Tibial artery (tissue), 4 donors: ENCODE results near the gene DERL2.

Experiments used
- DNase-seq, 2 donors: peaks; one replicate each; pipeline ENCODE4 v3.0.0-alpha.2; 2019
- H3K27ac ChIP-seq, 2 donors: fragments of 200-600 bp; sonication (generic) in 1 of 2; 1 replicate in 1 of 2; 2 replicates in 1 of 2; pipeline ENCODE4 v1.5.1; 2018 to 2019; ENCODE audit warnings: mild to moderate bottlenecking in 1 of 2
- H3K27me3 ChIP-seq, 2 donors: fragments of 200-600 bp; sonication (generic) in 1 of 2; one replicate each; pipeline versions ENCODE4 v1.5.1 to v1.6.0; 2016 to 2019
- H3K36me3 ChIP-seq, 3 donors: fragments of 200-600 bp; sonication (generic) in 2 of 3; one replicate each; pipeline ENCODE4 v1.5.1; 2016 to 2019; ENCODE audit warnings: mild to moderate bottlenecking in 2 of 3
- H3K4me1 ChIP-seq, 4 donors: fragments of 200-600 bp; sonication (generic) in 2 of 4; 1 replicate in 3 of 4; 2 replicates in 1 of 4; pipeline ENCODE4 v1.5.1; 2016 to 2019
- H3K4me3 ChIP-seq, 2 donors: fragments of 200-600 bp; sonication (generic) in 1 of 2; 1 replicate in 1 of 2; 2 replicates in 1 of 2; pipeline ENCODE4 v1.5.1; 2018 to 2019; ENCODE audit warnings: mild to moderate bottlenecking in 2 of 2
- H3K9me3 ChIP-seq, 3 donors: fragments of 200-600 bp; sonication (generic) in 1 of 3; one replicate each; pipeline ENCODE4 v1.5.1; 2016 to 2019
- CTCF ChIP-seq, 2 experiments: fragments of 200-600 bp in 1 of 2; fragments of 450-650 bp in 1 of 2; IDR thresholded peaks; one replicate each; pipeline ENCODE4 v1.5.1; 2017 to 2019; ENCODE audit warnings: antibody characterized with exemption in 2 of 2, mild to moderate bottlenecking in 1 of 2, moderate library complexity in 1 of 2
- intact Hi-C: fragments of 100-400 bp; cut with DNase I; formaldehyde crosslinking; loops from one replicate; pipeline ENCODE4 v1.15.0; 2023; ENCODE audit warnings: low total_unique reads

Gene DERL2

GRCh38 chr17:5530265-5531084 lies 44.5 kb upstream of the DERL2 start:
- DNase-seq = no peak
- Histone ChIP-seq H3K4me3 (no peak overlapping the region), H3K36me3 (peaks cover 0 to 67% (median 40%) of the 10 kb centered on the region in 3 donors), H3K27me3 (no peaks in the 10 kb centered on the region), H3K4me1 (peaks cover 0 to 20% (median 8%) of the 10 kb centered on the region in 4 donors), H3K27ac (no peak overlapping the region), H3K9me3 (no peaks in the 10 kb centered on the region)
- intact Hi-C loops = no loop called here
- TF ChIP-seq CTCF (IDR thresholded peaks at IDR 0.05) = no peak

GRCh38 chr17:5527601-5528250 lies 41.7 kb upstream of the DERL2 start:
- H3K27me3 ChIP-seq = no peaks in the 10 kb centered on the region
- H3K4me3 ChIP-seq = no peak overlapping the region
- intact Hi-C loops = no loop called here
- peaks cover 0 to 67% (median 42%) of the 10 kb centered on the region in 3 donors for H3K36me3 ChIP-seq
- DNase-seq = no peak
- H3K4me1 ChIP-seq = peaks cover 0 to 20% (median 8%) of the 10 kb centered on the region in 4 donors
- no peak for TF ChIP-seq CTCF (IDR thresholded peaks at IDR 0.05)
- H3K27ac ChIP-seq = peak overlapping the region; percentile 58 to 65
- no peaks in the 10 kb centered on the region for H3K9me3 ChIP-seq

DNA sequence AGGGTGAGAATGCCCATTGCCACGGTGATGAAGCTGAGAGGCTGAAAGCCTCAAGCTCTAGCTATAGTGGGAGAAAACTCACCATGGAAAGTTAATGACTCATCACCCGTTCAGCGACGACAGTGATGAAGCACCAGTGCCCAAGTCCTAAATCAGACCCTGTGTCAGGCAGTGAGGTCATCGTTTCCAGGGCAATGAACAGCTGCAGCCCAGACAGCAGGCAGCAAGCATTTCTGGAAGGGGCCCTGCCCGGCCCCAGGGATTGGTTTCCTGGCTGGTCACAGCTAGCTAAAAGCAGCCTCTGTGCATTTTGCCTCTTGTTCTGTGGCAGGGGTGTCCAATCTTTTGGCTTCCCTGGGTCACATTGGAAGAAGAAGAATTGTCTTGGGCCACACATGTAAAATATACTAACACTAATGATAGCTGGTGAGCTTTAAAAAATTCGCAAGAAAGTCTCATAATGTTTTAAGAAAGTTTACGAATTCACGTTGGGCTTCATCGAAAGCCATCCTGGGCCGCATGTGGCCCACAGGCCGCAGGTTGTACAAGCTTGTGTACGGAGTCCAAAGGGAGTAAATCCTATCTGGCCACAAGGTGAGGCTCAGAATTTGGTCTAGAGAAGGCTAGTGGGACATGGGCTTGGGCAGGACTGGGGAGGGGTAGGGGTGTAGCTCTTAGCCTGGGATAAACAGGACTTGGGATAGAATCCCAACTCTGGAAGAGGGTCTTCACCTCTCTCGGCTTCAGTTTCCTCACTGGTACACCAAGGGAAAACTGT lies 41.0 kb upstream of the DERL2 start:
- intact Hi-C loops = no loop called here
- H3K27ac ChIP-seq = peak overlapping the region; percentile 58 to 65
- H3K36me3 ChIP-seq = peaks cover 0 to 64% (median 40%) of the 10 kb centered on the region in 3 donors
- H3K4me1 ChIP-seq = peaks cover 0 to 20% (median 8%) of the 10 kb centered on the region in 4 donors
- no peak overlapping the region for H3K4me3 ChIP-seq
- TF ChIP-seq CTCF (IDR thresholded peaks at IDR 0.05) = no peak
- H3K9me3 ChIP-seq = no peaks in the 10 kb centered on the region
- DNase-seq = peak; percentile 63 to 89
- H3K27me3 ChIP-seq = no peaks in the 10 kb centered on the region

- Histone ChIP-seq H3K36me3 (peaks cover 0 to 52% (median 30%) of the 10 kb centered on the region in 3 donors), H3K27ac (no peak overlapping the region), H3K9me3 (no peaks in the 10 kb centered on the region), H3K4me3 (no peak overlapping the region), H3K27me3 (no peaks in the 10 kb centered on the region), H3K4me1 (peaks cover 0 to 20% (median 8%) of the 10 kb centered on the region in 4 donors)
- intact Hi-C loops = no loop called here
- no peak for TF ChIP-seq CTCF (IDR thresholded peaks at IDR 0.05)
- DNase-seq = no peak
Measured at GRCh38 chr17:5523249-5523648, 37.3 kb upstream of the DERL2 start.

GRCh38 chr17:5522476-5522875 lies 36.5 kb upstream of the DERL2 start:
- no peak for DNase-seq

More at GRCh38 chr17:5522476-5522875, 36.5 kb upstream of the DERL2 start:
- H3K4me1 ChIP-seq = peaks cover 0 to 15% (median 8%) of the 10 kb centered on the region in 4 donors
- H3K9me3 ChIP-seq = no peaks in the 10 kb centered on the region
- TF ChIP-seq CTCF (IDR thresholded peaks at IDR 0.05) = no peak
- H3K27ac ChIP-seq = no peak overlapping the region
- H3K4me3 ChIP-seq = no peak overlapping the region
- H3K36me3 ChIP-seq = peaks cover 3 to 49% (median 30%) of the 10 kb centered on the region in 3 donors
- no peaks in the 10 kb centered on the region for H3K27me3 ChIP-seq
- intact Hi-C loops = no loop called here
